DOHH2 (cell line): ENCODE data around the gene ZNF341.

Experiments
- EZH2phosphoT487 ChIP-seq: fragments of 200-600 bp; sonication (generic); IDR thresholded peaks from 2 replicates; pipeline ENCODE4 v1.6.1; 2017; ENCODE audit warnings: borderline replicate concordance, mild to moderate bottlenecking, antibody characterized with exemption, low read length, moderate library complexity, mixed read lengths
- TF ChIP-seq, protein P1 (sequence below): fragments of 200-600 bp; sonication (generic); IDR thresholded peaks from one replicate; pipeline ENCODE4 v1.5.1; 2014; ENCODE audit warnings: antibody characterized with exemption, mild to moderate bottlenecking, low read depth, low read length; ENCODE audit not compliant: poor library complexity, severe bottlenecking

DNA sequence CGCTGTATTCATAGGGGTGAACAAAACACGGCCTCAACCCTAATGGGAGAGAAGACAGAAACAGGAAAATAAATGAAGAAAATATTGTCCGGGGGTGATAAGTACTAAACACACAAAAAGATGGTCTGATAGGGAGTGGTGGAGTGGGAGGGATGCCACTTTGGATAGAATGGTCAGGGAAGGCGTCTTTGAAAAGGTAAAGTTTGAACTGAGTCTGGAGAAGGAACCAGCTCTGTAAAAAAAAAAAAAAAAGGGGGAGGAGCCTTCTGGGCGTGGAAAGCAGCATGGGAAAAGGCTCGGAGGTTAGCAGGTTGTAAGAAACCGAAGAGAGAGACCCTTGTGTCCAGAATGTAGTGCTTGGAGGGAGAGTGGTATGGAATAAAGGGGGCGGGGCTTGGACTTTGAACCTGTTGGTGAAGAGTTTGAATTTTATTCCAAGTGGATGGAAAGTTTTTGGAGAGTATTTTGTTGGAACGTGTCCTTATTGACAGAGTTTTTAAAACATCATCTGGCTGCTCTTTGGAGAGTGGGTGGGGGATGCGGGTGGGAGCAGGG, 81.2 kb downstream of the ZNF341 start:
- TF ChIP-seq, protein P1, sequence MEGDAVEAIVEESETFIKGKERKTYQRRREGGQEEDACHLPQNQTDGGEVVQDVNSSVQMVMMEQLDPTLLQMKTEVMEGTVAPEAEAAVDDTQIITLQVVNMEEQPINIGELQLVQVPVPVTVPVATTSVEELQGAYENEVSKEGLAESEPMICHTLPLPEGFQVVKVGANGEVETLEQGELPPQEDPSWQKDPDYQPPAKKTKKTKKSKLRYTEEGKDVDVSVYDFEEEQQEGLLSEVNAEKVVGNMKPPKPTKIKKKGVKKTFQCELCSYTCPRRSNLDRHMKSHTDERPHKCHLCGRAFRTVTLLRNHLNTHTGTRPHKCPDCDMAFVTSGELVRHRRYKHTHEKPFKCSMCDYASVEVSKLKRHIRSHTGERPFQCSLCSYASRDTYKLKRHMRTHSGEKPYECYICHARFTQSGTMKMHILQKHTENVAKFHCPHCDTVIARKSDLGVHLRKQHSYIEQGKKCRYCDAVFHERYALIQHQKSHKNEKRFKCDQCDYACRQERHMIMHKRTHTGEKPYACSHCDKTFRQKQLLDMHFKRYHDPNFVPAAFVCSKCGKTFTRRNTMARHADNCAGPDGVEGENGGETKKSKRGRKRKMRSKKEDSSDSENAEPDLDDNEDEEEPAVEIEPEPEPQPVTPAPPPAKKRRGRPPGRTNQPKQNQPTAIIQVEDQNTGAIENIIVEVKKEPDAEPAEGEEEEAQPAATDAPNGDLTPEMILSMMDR, result no peak
- TF ChIP-seq EZH2phosphoT487, result no peak
